ENCODE results near the gene CHMP2A.
"Not testable (repeated sequence)": the region's sequence is repeated elsewhere in the genome, so short reads cannot be mapped to it uniquely, and the experiment has no call there.

CHMP2A gene

DNA sequence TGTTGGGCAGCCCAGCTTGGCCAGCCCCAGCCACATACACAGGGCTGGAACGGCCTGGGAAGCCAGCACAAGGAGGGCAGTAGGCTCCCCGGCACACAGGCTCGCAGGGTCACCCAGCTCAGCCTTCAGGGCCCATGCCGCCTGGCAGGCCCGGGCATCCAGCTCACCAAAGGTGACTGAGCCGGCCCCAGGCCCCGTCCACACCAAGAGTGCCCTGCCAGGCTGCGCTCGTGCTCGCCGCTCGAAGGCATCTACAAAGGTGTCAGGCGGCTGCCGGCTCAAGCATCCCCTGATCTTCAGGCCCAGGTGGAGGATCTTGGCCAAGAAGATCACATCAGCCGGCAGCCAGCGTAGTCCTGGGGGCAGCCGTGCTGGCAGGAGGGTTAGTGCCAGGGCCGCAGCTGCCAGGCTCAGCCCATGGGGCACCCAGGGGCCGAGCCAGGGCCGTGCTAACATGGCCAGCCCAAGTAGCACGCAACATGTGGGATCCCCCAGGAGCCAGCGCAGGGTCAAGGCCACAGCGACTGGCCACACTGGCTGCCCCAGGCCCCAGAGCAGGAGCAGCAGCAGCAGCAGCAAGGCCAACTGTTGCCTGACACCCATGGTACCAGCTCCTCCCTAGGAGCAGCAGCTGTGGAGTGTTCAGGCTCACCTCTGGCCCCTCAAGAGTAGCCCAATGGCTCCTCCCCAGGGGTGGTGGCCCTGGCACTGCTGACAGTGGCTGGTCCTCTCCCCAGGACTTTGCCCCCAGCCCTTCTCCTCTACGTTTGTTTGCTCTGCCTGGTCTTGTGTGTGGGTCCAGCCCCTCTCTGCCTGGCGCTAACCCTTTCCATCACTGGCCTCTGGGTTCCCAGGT lies 43.3 kb downstream of the CHMP2A start, which contains the start of gene SLC27A5:
Gene SLC27A5 (minus strand): TSS at position 640 of the 856 bp plus-strand sequence. CDS start 37 bp downstream, at position 603.
- DNase-seq (ENCODE audit: low spot score): no peak

DNA sequence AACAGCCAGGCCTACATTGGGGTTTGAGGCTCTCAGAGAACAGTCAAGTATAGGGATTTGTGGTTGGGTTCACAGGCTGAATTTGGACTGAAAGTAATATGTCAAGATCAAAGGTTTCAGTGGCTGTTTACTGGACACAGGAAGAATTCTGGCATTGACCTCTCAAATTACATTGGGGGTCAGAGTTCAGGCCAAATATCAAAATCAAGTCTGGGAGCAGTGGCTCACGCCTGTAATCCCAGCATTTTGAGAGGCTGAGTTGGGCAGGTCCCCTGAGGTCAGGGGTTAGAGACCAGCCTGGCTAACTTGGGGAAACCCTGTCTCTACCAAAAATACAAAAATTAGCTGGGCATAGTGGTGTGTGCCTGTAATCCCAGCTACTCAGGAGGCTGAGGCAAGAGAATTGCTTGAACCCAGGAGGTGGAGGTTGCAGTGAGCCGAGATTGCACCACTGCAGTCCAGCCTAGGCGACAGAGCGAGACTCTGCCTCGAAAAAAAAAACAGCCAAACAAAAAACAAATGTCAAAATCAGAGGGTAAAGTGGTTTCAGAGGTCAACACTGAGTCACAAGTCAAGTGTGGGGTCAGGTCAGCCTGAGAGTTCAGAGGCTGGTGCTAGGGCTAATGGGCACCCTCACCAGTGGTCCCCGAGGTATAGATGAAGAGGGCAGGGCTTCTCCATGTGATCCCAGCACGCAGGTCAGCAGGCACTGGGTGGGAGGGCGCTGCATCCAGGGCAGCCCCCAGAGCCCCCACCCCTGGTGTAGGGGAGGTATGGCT lies 44.6 kb downstream of the CHMP2A start:
- no peak for DNase-seq (ENCODE audit: low spot score)

DNA sequence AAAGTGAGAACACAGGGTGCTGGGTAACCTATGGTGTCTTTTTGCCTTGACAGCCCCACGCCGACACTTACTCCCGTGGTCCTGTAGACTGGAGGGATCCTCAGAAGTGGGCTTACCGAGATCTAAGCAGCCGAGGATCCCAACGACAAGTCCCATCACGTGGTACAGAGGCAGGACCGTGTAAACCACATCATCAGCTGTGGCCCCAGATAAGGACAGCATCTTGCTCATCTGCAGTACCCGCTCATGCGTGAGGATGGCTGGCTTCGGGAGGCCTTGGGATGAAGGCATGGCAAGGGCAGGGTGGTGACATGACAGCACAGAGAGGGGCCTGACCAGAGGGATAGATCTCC lies 45.2 kb downstream of the CHMP2A start:
- no peak for DNase-seq (ENCODE audit: low spot score)

DNA sequence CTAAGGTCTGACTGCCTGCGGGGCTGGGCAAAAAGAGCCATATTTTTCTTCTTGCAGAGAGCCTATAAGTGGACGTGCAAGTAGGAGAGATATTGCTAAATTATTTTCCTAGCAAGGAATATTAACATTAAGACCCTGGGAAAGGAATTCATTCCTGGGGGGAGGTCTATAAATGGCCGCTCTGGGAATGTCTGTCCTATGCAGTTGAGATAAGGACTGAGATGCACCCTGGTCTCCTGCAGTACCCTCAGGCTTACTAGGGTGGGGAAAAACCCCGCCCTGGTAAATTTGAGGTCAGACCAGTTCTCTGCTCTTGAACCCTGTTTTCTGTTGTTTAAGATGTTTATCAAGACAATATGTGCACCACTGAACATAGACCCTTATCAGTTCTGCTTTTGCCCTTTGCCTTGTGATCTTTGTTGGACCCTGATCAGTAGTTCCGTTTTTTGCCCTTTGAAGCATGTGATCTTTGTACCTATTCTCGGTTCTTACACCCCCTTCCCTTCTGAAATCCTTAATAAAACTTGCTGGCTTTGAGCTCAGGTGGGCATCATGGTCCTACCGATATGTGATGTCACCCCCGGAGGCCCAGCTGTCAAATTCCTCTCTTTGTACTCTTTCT lies 47.2 kb downstream of the CHMP2A start:
- not testable (repeated sequence) for DNase-seq (ENCODE audit: low spot score)

All from LoVo (cell line).